T-cell (primary cell): ENCODE results near the gene ARHGAP15. TPM values are rescaled to one million over a fixed set of nuclear protein-coding genes. Genes with fewer than 3 reads are reported as not detected.

ENCODE experiments used
- ATAC-seq, 4 experiments: fragments of 200-7000 bp in 3 of 4; fragments of 150-1000 bp in 1 of 4; cut with Tn5 transposase; replicated peaks in 1 of 4; 1 replicate in 3 of 4; 2 replicates in 1 of 4; pipeline ENCODE4 v1.10.0; 2021; ENCODE audit warnings: moderate library complexity in 3 of 4, mild to moderate bottlenecking in 2 of 4, moderate number of reproducible peaks in 1 of 4
- CTCF ChIA-PET, 2 donors: fragments of 300-600 bp; sonication (Branson Sonifier 250); formaldehyde crosslinking; loops; one replicate each; lab custom pipeline; 2022; ENCODE audit warnings: antibody characterized with exemption in 2 of 2; lab: Charles Lee
- POLR2A ChIA-PET, 2 donors: fragments of 300-600 bp; sonication (Branson Sonifier 250); formaldehyde crosslinking; loops; one replicate each; lab custom pipeline; 2022; ENCODE audit warnings: antibody characterized with exemption in 2 of 2; lab: Charles Lee
- DNase-seq, 35 experiments: peaks; one replicate each; pipeline versions ENCODE4 v3.0.0 to v3.0.0-alpha.2; 2013 to 2023
- H3K27ac ChIP-seq: one replicate; pipeline ENCODE4 v1.5.1; 2013; ENCODE audit warnings: low read length
- H3K27me3 ChIP-seq, 2 experiments: replicated peaks in 1 of 2; 1 replicate in 1 of 2; 2 replicates in 1 of 2; pipeline versions ENCODE4 v1.6.1 to v1.7.0; 2013; ENCODE audit warnings: low read length in 1 of 2, mixed read lengths in 1 of 2; ENCODE audit not compliant: control insufficient read depth in 2 of 2, insufficient read depth in 2 of 2; ENCODE audit errors: extremely low read depth in 1 of 2
- H3K36me3 ChIP-seq, 2 donors: 1 replicate in 1 of 2; 2 replicates in 1 of 2; pipeline versions ENCODE4 v1.6.1 to v1.7.0; 2013; ENCODE audit warnings: low read length in 1 of 2; ENCODE audit not compliant: control insufficient read depth in 2 of 2, insufficient read depth in 1 of 2; ENCODE audit errors: extremely low read depth in 1 of 2
- H3K4me1 ChIP-seq, 2 experiments: 1 replicate in 1 of 2; 2 replicates in 1 of 2; pipeline versions ENCODE4 v1.6.1 to v1.7.0; 2013; ENCODE audit warnings: low read length in 2 of 2, mixed read lengths in 1 of 2; ENCODE audit not compliant: insufficient read depth in 2 of 2, control insufficient read depth in 1 of 2; ENCODE audit errors: extremely low read depth in 1 of 2
- H3K4me3 ChIP-seq, 2 donors: 1 replicate in 1 of 2; 2 replicates in 1 of 2; pipeline versions ENCODE4 v1.5.1 to v1.7.0; 2013; ENCODE audit warnings: mild to moderate bottlenecking in 2 of 2, low read length in 1 of 2, moderate library complexity in 1 of 2; ENCODE audit not compliant: control insufficient read depth in 1 of 2; ENCODE audit errors: extremely low read depth in 1 of 2
- H3K9me3 ChIP-seq: 2 replicates; pipeline ENCODE4 v1.7.0; 2013
- H3K27ac Mint-ChIP-seq, 2 donors: one replicate each; pipeline ENCODE4 v1.8.0; 2020 to 2021; ENCODE audit warnings: mild to moderate bottlenecking in 2 of 2, mixed read lengths in 2 of 2
- H3K27me3 Mint-ChIP-seq, 2 donors: one replicate each; pipeline ENCODE4 v1.8.0; 2021 to 2022; ENCODE audit warnings: mixed read lengths in 2 of 2
- H3K36me3 Mint-ChIP-seq: one replicate; pipeline ENCODE4 v1.8.0; 2021; ENCODE audit warnings: mixed read lengths
- H3K4me1 Mint-ChIP-seq, 3 donors: one replicate each; pipeline ENCODE4 v1.8.0; 2020 to 2022; ENCODE audit warnings: mixed read lengths in 3 of 3, mild to moderate bottlenecking in 1 of 3
- H3K4me3 Mint-ChIP-seq, 3 donors: one replicate each; pipeline ENCODE4 v1.8.0; 2020 to 2022; ENCODE audit warnings: mild to moderate bottlenecking in 3 of 3, mixed read lengths in 3 of 3, moderate library complexity in 3 of 3
- H3K9me3 Mint-ChIP-seq, 3 donors: one replicate each; pipeline ENCODE4 v1.8.0; 2020 to 2022; ENCODE audit warnings: mixed read lengths in 3 of 3
- WGBS: methylation state at CpG from one replicate; pipeline ENCODE4 v1.1.5; 2013; ENCODE audit warnings: missing lambda C conversion rate; ENCODE audit not compliant: insufficient coverage; 5-methylcytosine and 5-hydroxymethylcytosine counted together
- total RNA-seq, 35 experiments: library from RNA in 6 of 35; stranded (reverse) in 6 of 35; fragments of 120-200 nt in 1 of 35; gene quantifications; one replicate each; pipeline versions ENCODE4 v1.2.1 to v1.2.4 and lab custom pipeline; 2013 to 2026

Gene ARHGAP15
- total RNA-seq, 5 donors from 2014 or later (not counting 1 experiment from before 2014, with no cell fraction given), result 154 to 271 (median 188) TPM

DNA sequence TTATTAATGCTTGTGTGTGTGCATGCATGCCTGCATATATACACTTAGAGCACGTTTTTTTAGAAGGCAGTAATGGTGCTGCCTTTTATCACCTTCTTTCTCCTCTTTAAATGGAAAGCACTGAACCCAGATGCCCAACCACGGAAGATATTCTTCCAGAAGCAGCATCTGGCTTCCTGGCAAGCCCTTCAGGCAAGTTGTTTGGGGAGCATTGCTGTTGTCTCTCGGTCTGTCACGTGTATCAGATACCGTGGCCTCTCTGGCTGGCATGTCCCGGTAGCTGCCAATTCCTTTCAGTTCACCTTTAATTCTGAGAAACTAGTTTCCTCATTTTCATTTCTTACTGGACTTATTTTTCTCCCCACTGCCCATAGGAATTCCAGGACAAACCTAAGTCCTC lies 587.8 kb downstream of the ARHGAP15 start:
- no peaks in the 10 kb centered on the region for H3K27me3 ChIP-seq
- H3K27ac Mint-ChIP-seq, result peak overlapping the region in 1 of 2 donors; percentile 6
- peaks cover 73% of the 10 kb centered on the region for H3K36me3 Mint-ChIP-seq
- DNase-seq (no peak), ATAC-seq (no peak)
- H3K36me3 ChIP-seq, result peaks cover 12 to 30% of the 10 kb centered on the region in 2 donors
- H3K9me3 Mint-ChIP-seq, result peaks cover 0 to 4% (median under 1%) of the 10 kb centered on the region in 3 donors
- H3K4me3 ChIP-seq, result no peak overlapping the region
- 100% methylated on average over 5 of the region's 6 CpGs for WGBS
- peaks cover 0 to 6% of the 10 kb centered on the region in 2 experiments for H3K4me1 ChIP-seq
- H3K9me3 ChIP-seq, result no peaks in the 10 kb centered on the region
- ChIA-PET CTCF (no interaction called here), POLR2A (no interaction called here)
- H3K4me1 Mint-ChIP-seq, result peaks cover 44 to 70% (median 50%) of the 10 kb centered on the region in 3 donors
- H3K27me3 Mint-ChIP-seq, result no peaks in the 10 kb centered on the region
- H3K27ac ChIP-seq, result no peak overlapping the region
- H3K4me3 Mint-ChIP-seq, result no peak overlapping the region

DNA sequence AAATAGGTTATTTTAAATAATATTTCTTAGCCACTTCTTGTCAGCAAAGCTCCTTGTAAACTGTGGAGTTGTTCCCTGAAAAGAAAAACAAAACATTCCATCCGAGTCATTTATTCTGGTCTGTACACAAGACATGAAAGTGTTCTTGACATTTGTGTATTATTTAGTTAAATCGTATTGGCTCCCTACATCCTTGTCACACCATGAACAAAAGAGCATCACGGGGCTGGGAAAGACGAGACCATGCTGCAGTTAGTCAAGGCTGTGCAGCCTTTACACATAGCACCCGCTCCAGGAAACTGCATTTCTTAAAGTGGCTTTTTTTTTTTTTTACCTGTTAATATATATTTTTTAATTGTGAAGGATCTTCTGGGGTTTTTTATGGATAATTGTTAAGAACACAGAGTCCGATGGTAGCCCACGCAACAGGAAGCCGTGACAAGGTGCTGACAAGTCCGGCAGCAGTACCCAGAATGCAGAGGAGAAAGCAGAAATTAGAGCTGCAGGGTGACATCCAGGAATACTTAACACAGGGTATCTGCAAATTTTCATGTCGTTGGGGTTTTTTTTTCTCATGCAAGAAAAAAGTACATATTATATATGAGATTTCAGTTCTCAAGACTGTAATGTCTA lies 588.4 kb downstream of the ARHGAP15 start:
- Mint-ChIP-seq H3K27ac (no peak overlapping the region), H3K4me3 (no peak overlapping the region), H3K4me1 (peaks cover 45 to 67% (median 50%) of the 10 kb centered on the region in 3 donors), H3K27me3 (no peaks in the 10 kb centered on the region), H3K9me3 (no peaks in the 10 kb centered on the region), H3K36me3 (peaks cover 72% of the 10 kb centered on the region)
- no peak overlapping the region for H3K27ac ChIP-seq
- DNase-seq (no peak), ATAC-seq (no peak)
- ChIA-PET CTCF (no interaction called here), POLR2A (interaction anchor here in 1 of 2 donors (0.7 kb wide), 1 partner anchor 1341 kb away, joined by 4 read pairs; no protein-coding TSS in a partner anchor)
- WGBS, result 100% methylated on average over 4 of the region's 10 CpGs
- no peak overlapping the region for H3K4me3 ChIP-seq
- peaks cover 0 to 6% of the 10 kb centered on the region in 2 experiments for H3K4me1 ChIP-seq
- H3K27me3 ChIP-seq, result no peaks in the 10 kb centered on the region
- H3K36me3 ChIP-seq, result peaks cover 12 to 24% of the 10 kb centered on the region in 2 donors
- H3K9me3 ChIP-seq, result no peaks in the 10 kb centered on the region

- no peak overlapping the region for H3K27ac ChIP-seq
- ChIA-PET POLR2A (no interaction called here), CTCF (no interaction called here)
- Mint-ChIP-seq H3K4me1 (peaks cover 39 to 64% (median 50%) of the 10 kb centered on the region in 3 donors), H3K4me3 (no peak overlapping the region), H3K36me3 (peaks cover 62% of the 10 kb centered on the region), H3K27me3 (no peaks in the 10 kb centered on the region), H3K9me3 (no peaks in the 10 kb centered on the region), H3K27ac (peak overlapping the region in 1 of 2 donors; percentile 44)
- H3K4me1 ChIP-seq, result peaks cover 0 to 5% of the 10 kb centered on the region in 2 experiments
- ATAC-seq (no peak), DNase-seq (no peak)
- no peaks in the 10 kb centered on the region for H3K9me3 ChIP-seq
- no CpG with 5 or more reads among the region's 2 CpGs for WGBS
- H3K27me3 ChIP-seq, result no peaks in the 10 kb centered on the region
- no peak overlapping the region for H3K4me3 ChIP-seq
- H3K36me3 ChIP-seq, result peaks cover 12 to 22% of the 10 kb centered on the region in 2 donors
Measured at GRCh38 chr2:143718745-143719144, 589.5 kb downstream of the ARHGAP15 start.

DNA sequence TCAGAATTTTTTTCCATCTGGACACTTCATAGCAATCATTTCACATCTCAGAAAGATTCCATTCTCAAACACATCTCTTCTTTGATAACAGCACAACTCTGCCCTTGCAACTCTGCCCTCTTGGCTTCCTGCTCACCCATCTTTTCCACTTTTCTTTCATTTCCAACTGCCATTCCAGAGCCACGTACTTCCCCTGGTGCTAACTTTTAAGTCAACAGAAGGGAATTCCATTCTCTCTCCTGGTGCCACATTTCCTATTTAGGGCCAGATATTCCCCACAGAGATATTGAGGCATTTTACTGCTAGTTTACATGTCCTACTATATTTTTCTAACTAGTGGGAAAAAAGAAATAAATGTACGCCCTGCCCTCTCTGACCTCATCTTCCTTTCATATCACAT lies 590.2 kb downstream of the ARHGAP15 start:
- no peaks in the 10 kb centered on the region for H3K9me3 Mint-ChIP-seq
- no peak for ATAC-seq
- no peak overlapping the region for H3K4me3 ChIP-seq
- H3K27me3 ChIP-seq, result no peaks in the 10 kb centered on the region
- no peak overlapping the region for H3K4me3 Mint-ChIP-seq
- peaks cover 12 to 22% of the 10 kb centered on the region in 2 donors for H3K36me3 ChIP-seq
- no peak overlapping the region for H3K27ac ChIP-seq
- WGBS, result no CpG with 5 or more reads among the region's 2 CpGs
- peaks cover 42 to 67% (median 53%) of the 10 kb centered on the region in 3 donors for H3K4me1 Mint-ChIP-seq
- H3K4me1 ChIP-seq, result no peaks in the 10 kb centered on the region
- no peaks in the 10 kb centered on the region for H3K27me3 Mint-ChIP-seq
- H3K27ac Mint-ChIP-seq, result peak overlapping the region in 1 of 2 donors; percentile 56
- no peak for DNase-seq
- H3K9me3 ChIP-seq, result no peaks in the 10 kb centered on the region
- H3K36me3 Mint-ChIP-seq, result peaks cover 59% of the 10 kb centered on the region
- ChIA-PET POLR2A (no interaction called here), CTCF (no interaction called here)

DNA sequence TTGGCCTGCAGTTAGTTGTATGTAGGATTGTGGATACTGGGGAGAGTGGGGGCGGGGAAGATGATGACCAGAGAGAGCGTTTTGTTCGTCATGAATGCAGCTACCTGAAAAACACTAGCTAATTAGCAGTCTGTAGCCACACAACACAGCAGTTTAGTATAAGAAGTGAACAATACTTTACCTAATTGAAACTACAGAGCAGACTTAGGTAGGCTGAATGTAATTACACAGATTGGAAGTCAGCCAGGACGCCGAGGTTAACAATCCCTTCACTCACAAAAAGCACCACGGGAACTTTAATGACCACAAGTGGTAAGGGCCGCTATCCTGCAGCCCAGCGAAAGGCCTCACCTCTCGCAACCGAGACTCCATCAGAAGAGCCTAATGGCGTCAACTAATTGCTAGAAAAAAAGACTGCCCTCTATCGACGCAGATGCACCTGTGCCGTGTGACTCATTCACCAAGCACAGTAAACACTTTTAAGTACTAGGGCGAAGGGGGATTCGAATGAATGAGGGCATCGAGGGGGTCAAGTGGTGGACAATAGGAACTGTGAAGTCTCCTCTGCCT lies 591.0 kb downstream of the ARHGAP15 start:
- Mint-ChIP-seq H3K27ac (no peak overlapping the region), H3K9me3 (no peaks in the 10 kb centered on the region), H3K27me3 (no peaks in the 10 kb centered on the region), H3K4me3 (no peak overlapping the region), H3K36me3 (peaks cover 57% of the 10 kb centered on the region), H3K4me1 (peaks cover 37 to 67% (median 53%) of the 10 kb centered on the region in 3 donors)
- Histone ChIP-seq H3K4me3 (no peak overlapping the region), H3K27ac (no peak overlapping the region), H3K27me3 (no peaks in the 10 kb centered on the region), H3K36me3 (peaks cover 12 to 22% of the 10 kb centered on the region in 2 donors), H3K9me3 (no peaks in the 10 kb centered on the region), H3K4me1 (no peaks in the 10 kb centered on the region)
- no peak for DNase-seq
- ChIA-PET POLR2A (no interaction called here), CTCF (interaction anchor here in 1 of 2 donors (0.7 kb wide), 1 partner anchor 365 kb away, joined by 3 read pairs; no protein-coding TSS in a partner anchor)
- WGBS, result 96% methylated on average over 12 of the region's 17 CpGs
- no peak for ATAC-seq

- ChIA-PET CTCF (no interaction called here), POLR2A (no interaction called here)
- H3K36me3 Mint-ChIP-seq, result peaks cover 44% of the 10 kb centered on the region
- Histone ChIP-seq H3K4me1 (peaks cover 3 to 12% of the 10 kb centered on the region in 2 experiments), H3K27ac (no peak overlapping the region), H3K36me3 (peaks cover 3 to 4% of the 10 kb centered on the region in 2 donors), H3K27me3 (no peaks in the 10 kb centered on the region), H3K9me3 (no peaks in the 10 kb centered on the region), H3K4me3 (no peak overlapping the region)
- H3K9me3 Mint-ChIP-seq, result no peaks in the 10 kb centered on the region
- H3K27me3 Mint-ChIP-seq, result no peaks in the 10 kb centered on the region
- WGBS, result no CpG with 5 or more reads among the region's 2 CpGs
- H3K4me3 Mint-ChIP-seq, result no peak overlapping the region
- peaks cover 56 to 81% (median 79%) of the 10 kb centered on the region in 3 donors for H3K4me1 Mint-ChIP-seq
- ATAC-seq (no peak), DNase-seq (no peak)
- no peak overlapping the region for H3K27ac Mint-ChIP-seq
Measured at GRCh38 chr2:143725400-143725799, 596.2 kb downstream of the ARHGAP15 start.
